Activated CD4-positive, alpha-beta T cell treated with anti-CD3 and anti-CD28 coated beads for 36 hours (primary cell): Measurements from ENCODE around the gene FGFR3. TPM values are rescaled to one million over a fixed set of nuclear protein-coding genes. Genes with fewer than 3 reads are reported as not detected.

Experiments
- ATAC-seq: fragments of 200-7000 bp; cut with Tn5 transposase; one replicate; pipeline ENCODE4 v1.10.0; 2021; ENCODE audit warnings: mild to moderate bottlenecking, moderate library complexity
- CTCF ChIA-PET: fragments of 350-600 bp; sonication (Branson Sonifier 250); formaldehyde crosslinking; loops from one replicate; lab custom pipeline; 2021; ENCODE audit warnings: antibody characterized with exemption; lab: Charles Lee
- POLR2A ChIA-PET: fragments of 350-600 bp; sonication (Branson Sonifier 250); formaldehyde crosslinking; loops from one replicate; lab custom pipeline; 2021; ENCODE audit warnings: antibody characterized with exemption, inconsistent platforms; lab: Charles Lee
- DNase-seq: peaks from one replicate; pipeline ENCODE4 v3.0.0-alpha.2; 2020
- H3K27ac Mint-ChIP-seq: one replicate; pipeline ENCODE4 v1.8.0; 2021; ENCODE audit warnings: mixed read lengths
- H3K27me3 Mint-ChIP-seq: one replicate; pipeline ENCODE4 v1.8.0; 2021; ENCODE audit warnings: mixed read lengths
- H3K36me3 Mint-ChIP-seq: one replicate; pipeline ENCODE4 v1.8.0; 2021; ENCODE audit warnings: low read depth, mixed read lengths
- H3K4me1 Mint-ChIP-seq: one replicate; pipeline ENCODE4 v1.8.0; 2021; ENCODE audit warnings: mixed read lengths
- H3K4me3 Mint-ChIP-seq: one replicate; pipeline ENCODE4 v1.8.0; 2021; ENCODE audit warnings: mild to moderate bottlenecking, moderate library complexity, mixed read lengths
- H3K9me3 Mint-ChIP-seq: one replicate; pipeline ENCODE4 v1.8.0; 2021; ENCODE audit warnings: low read depth, mixed read lengths
- intact Hi-C, 2 experiments: fragments of 100-400 bp; cut with DNase I in 1 of 2; cut with micrococcal nuclease in 1 of 2; formaldehyde crosslinking; loops; one replicate each; pipeline versions ENCODE4 v1.14.2 to v1.15.1; 2022 to 2024; cut with DNase I, micrococcal nuclease
- total RNA-seq, 2 experiments: library from RNA; stranded (reverse); gene quantifications; one replicate each; pipeline ENCODE4 v1.2.3, GENCODE V29; 2021

The FGFR3 gene
- total RNA-seq, 2 experiments from 2014 or later: 0.11 TPM; not detected in 1

- H3K9me3 Mint-ChIP-seq: no peaks in the 10 kb centered on the region
- ATAC-seq (peak; percentile 28), DNase-seq (peak; percentile 63)
- no peak overlapping the region for H3K27ac Mint-ChIP-seq
- H3K4me3 Mint-ChIP-seq: no peak overlapping the region
- H3K36me3 Mint-ChIP-seq: no peaks in the 10 kb centered on the region
- intact Hi-C loops: loop anchor here in 1 of 2 experiments (1.0 to 5.0 kb wide), 3 partner anchors 46 to 212 kb away; partner anchors contain the start of gene FAM53A
- H3K27me3 Mint-ChIP-seq: peaks cover 10% of the 10 kb centered on the region
- POLR2A ChIA-PET: no interaction called here
- no peaks in the 10 kb centered on the region for H3K4me1 Mint-ChIP-seq
- CTCF ChIA-PET: interaction anchor here (0.6 to 1.6 kb wide), 2 partner anchors 100 to 258 kb away, joined by 3 to 6 read pairs; no protein-coding TSS in a partner anchor
These were observed 375 bp downstream of the FGFR3 start for GRCh38 chr4:1793496-1793840.

GRCh38 chr4:1793940-1794808, 1.1 kb downstream of the FGFR3 start:
- DNase-seq (no peak), ATAC-seq (no peak)
- H3K27ac Mint-ChIP-seq: no peak overlapping the region
- H3K9me3 Mint-ChIP-seq: no peaks in the 10 kb centered on the region
- H3K27me3 Mint-ChIP-seq: peaks cover 13% of the 10 kb centered on the region
- POLR2A ChIA-PET: interaction anchor here (0.6 kb wide), 1 partner anchor 227 kb away, joined by 3 read pairs; no protein-coding TSS in a partner anchor
- H3K36me3 Mint-ChIP-seq: no peaks in the 10 kb centered on the region
- H3K4me3 Mint-ChIP-seq: no peak overlapping the region
- H3K4me1 Mint-ChIP-seq: no peaks in the 10 kb centered on the region
- intact Hi-C loops: loop anchor here in 1 of 2 experiments (1.0 to 5.0 kb wide), 3 partner anchors 47 to 213 kb away; partner anchors contain the start of gene FAM53A
- CTCF ChIA-PET: interaction anchor here (0.6 to 1.6 kb wide), 3 partner anchors 46 to 257 kb away, joined by 3 to 6 read pairs (median 3); no protein-coding TSS in a partner anchor

- Mint-ChIP-seq H3K27ac (no peak overlapping the region), H3K36me3 (no peaks in the 10 kb centered on the region), H3K27me3 (peaks cover 13% of the 10 kb centered on the region), H3K9me3 (no peaks in the 10 kb centered on the region), H3K4me3 (no peak overlapping the region), H3K4me1 (no peaks in the 10 kb centered on the region)
- DNase-seq (peak; percentile 24), ATAC-seq (no peak)
- intact Hi-C loops: loop anchor here in 1 of 2 experiments (5.0 kb wide), 2 partner anchors 48 to 398 kb away; no protein-coding TSS in a partner anchor
- ChIA-PET POLR2A (no interaction called here), CTCF (interaction anchor here (0.7 to 1.6 kb wide), 2 partner anchors 47 to 102 kb away, joined by 3 to 6 read pairs; no protein-coding TSS in a partner anchor)
These were observed 1.8 kb downstream of the FGFR3 start for GRCh38 chr4:1794809-1795298.

GRCh38 chr4:1795299-1796195, 2.5 kb downstream of the FGFR3 start:
- Mint-ChIP-seq H3K27ac (no peak overlapping the region), H3K9me3 (no peaks in the 10 kb centered on the region), H3K4me1 (no peaks in the 10 kb centered on the region), H3K27me3 (peaks cover 13% of the 10 kb centered on the region), H3K36me3 (no peaks in the 10 kb centered on the region), H3K4me3 (no peak overlapping the region)
- ChIA-PET CTCF (interaction anchor here (1.0 to 1.6 kb wide), 2 partner anchors 102 kb away, joined by 6 read pairs; no protein-coding TSS in a partner anchor), POLR2A (no interaction called here)
- DNase-seq: no peak
- intact Hi-C loops: loop anchor here in 1 of 2 experiments (5.0 kb wide), 1 partner anchor 398 kb away; no protein-coding TSS in a partner anchor
- no peak for ATAC-seq

GRCh38 chr4:1796486-1797204, 3.6 kb downstream of the FGFR3 start:
- Mint-ChIP-seq H3K36me3 (no peaks in the 10 kb centered on the region), H3K4me1 (no peaks in the 10 kb centered on the region), H3K27ac (no peak overlapping the region), H3K4me3 (no peak overlapping the region), H3K27me3 (peaks cover 13% of the 10 kb centered on the region), H3K9me3 (no peaks in the 10 kb centered on the region)
- CTCF ChIA-PET: interaction anchor here (1.0 kb wide), 1 partner anchor 103 kb away, joined by 6 read pairs; no protein-coding TSS in a partner anchor
- DNase-seq: no peak
- ATAC-seq: no peak
- intact Hi-C loops: loop anchor here in 1 of 2 experiments (5.0 kb wide), 1 partner anchor 399 kb away; no protein-coding TSS in a partner anchor
- POLR2A ChIA-PET: no interaction called here

GRCh38 chr4:1797298-1797860, 4.3 kb downstream of the FGFR3 start:
- Mint-ChIP-seq H3K4me1 (no peaks in the 10 kb centered on the region), H3K36me3 (no peaks in the 10 kb centered on the region), H3K4me3 (no peak overlapping the region), H3K27ac (no peak overlapping the region), H3K9me3 (no peaks in the 10 kb centered on the region), H3K27me3 (peaks cover 13% of the 10 kb centered on the region)
- intact Hi-C loops: loop anchor here in 1 of 2 experiments (5.0 kb wide), 1 partner anchor 400 kb away; no protein-coding TSS in a partner anchor
- POLR2A ChIA-PET: no interaction called here
- ATAC-seq: no peak
- DNase-seq: no peak
- CTCF ChIA-PET: interaction anchor here (1.0 kb wide), 1 partner anchor 65 kb away, joined by 3 read pairs; no protein-coding TSS in a partner anchor

GRCh38 chr4:1797861-1798579, 4.9 kb downstream of the FGFR3 start:
- Mint-ChIP-seq H3K4me3 (no peak overlapping the region), H3K36me3 (no peaks in the 10 kb centered on the region), H3K27me3 (peaks cover 13% of the 10 kb centered on the region), H3K9me3 (no peaks in the 10 kb centered on the region), H3K4me1 (no peaks in the 10 kb centered on the region), H3K27ac (no peak overlapping the region)
- ChIA-PET CTCF (interaction anchor here (0.9 to 1.0 kb wide), 2 partner anchors 50 to 66 kb away, joined by 3 read pairs; no protein-coding TSS in a partner anchor), POLR2A (no interaction called here)
- ATAC-seq: no peak
- intact Hi-C loops: loop anchor here in 1 of 2 experiments (5.0 kb wide), 1 partner anchor 401 kb away; no protein-coding TSS in a partner anchor
- no peak for DNase-seq

GRCh38 chr4:1798580-1799386, 5.7 kb downstream of the FGFR3 start:
- ChIA-PET CTCF (interaction anchor here (0.9 to 1.0 kb wide), 2 partner anchors 51 to 66 kb away, joined by 3 read pairs; no protein-coding TSS in a partner anchor), POLR2A (no interaction called here)
- Mint-ChIP-seq H3K27me3 (peaks cover 13% of the 10 kb centered on the region), H3K4me1 (no peaks in the 10 kb centered on the region), H3K36me3 (no peaks in the 10 kb centered on the region), H3K9me3 (no peaks in the 10 kb centered on the region), H3K4me3 (no peak overlapping the region), H3K27ac (no peak overlapping the region)
- DNase-seq (no peak), ATAC-seq (no peak)
- intact Hi-C loops: loop anchor here in 1 of 2 experiments (5.0 kb wide), 1 partner anchor 401 kb away; no protein-coding TSS in a partner anchor
